ENCODE results near the gene LRRC70.

DNA sequence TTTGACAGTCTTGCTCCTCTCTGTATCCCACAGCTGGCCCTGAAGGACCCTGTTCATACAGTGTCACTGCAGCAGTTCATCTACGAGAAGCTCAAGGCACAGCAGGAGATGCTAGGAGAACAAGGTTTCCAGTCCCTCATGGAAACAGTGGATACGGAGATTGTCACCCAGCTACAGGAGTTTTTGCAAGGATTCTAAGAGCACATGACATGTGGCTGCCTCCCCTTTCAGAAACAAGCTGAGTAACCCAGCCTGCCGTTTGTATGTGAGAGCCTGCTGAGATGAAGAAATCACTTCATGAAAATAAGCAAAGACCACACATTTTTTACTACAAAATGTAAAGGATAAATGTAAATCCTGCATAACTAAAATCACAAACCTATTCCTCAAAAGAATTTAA, 48.5 kb downstream of the LRRC70 start:
- TF ChIP-seq, protein P1, sequence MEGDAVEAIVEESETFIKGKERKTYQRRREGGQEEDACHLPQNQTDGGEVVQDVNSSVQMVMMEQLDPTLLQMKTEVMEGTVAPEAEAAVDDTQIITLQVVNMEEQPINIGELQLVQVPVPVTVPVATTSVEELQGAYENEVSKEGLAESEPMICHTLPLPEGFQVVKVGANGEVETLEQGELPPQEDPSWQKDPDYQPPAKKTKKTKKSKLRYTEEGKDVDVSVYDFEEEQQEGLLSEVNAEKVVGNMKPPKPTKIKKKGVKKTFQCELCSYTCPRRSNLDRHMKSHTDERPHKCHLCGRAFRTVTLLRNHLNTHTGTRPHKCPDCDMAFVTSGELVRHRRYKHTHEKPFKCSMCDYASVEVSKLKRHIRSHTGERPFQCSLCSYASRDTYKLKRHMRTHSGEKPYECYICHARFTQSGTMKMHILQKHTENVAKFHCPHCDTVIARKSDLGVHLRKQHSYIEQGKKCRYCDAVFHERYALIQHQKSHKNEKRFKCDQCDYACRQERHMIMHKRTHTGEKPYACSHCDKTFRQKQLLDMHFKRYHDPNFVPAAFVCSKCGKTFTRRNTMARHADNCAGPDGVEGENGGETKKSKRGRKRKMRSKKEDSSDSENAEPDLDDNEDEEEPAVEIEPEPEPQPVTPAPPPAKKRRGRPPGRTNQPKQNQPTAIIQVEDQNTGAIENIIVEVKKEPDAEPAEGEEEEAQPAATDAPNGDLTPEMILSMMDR (IDR thresholded peaks at IDR 0.05) = no peak
- TF ChIP-seq POLR2A (IDR thresholded peaks at IDR 0.05) = no peak
